DND-41 (cell line): ENCODE results near the gene SEMA4C.

Experiments used
- EZH2 ChIP-seq: IDR thresholded peaks from 3 replicates; pipeline ENCODE4 v1.6.1; 2012; ENCODE audit warnings: borderline replicate concordance, low read depth, mild to moderate bottlenecking, moderate library complexity, low read length, inconsistent platforms; ENCODE audit not compliant: severe bottlenecking
- TF ChIP-seq, protein P1 (sequence below): IDR thresholded peaks from 2 replicates; pipeline ENCODE4 v1.5.1; 2012; ENCODE audit warnings: borderline replicate concordance, low read length, moderate library complexity, mild to moderate bottlenecking; ENCODE audit not compliant: poor library complexity, severe bottlenecking; ENCODE audit errors: extremely low read depth

- TF ChIP-seq, protein P1, sequence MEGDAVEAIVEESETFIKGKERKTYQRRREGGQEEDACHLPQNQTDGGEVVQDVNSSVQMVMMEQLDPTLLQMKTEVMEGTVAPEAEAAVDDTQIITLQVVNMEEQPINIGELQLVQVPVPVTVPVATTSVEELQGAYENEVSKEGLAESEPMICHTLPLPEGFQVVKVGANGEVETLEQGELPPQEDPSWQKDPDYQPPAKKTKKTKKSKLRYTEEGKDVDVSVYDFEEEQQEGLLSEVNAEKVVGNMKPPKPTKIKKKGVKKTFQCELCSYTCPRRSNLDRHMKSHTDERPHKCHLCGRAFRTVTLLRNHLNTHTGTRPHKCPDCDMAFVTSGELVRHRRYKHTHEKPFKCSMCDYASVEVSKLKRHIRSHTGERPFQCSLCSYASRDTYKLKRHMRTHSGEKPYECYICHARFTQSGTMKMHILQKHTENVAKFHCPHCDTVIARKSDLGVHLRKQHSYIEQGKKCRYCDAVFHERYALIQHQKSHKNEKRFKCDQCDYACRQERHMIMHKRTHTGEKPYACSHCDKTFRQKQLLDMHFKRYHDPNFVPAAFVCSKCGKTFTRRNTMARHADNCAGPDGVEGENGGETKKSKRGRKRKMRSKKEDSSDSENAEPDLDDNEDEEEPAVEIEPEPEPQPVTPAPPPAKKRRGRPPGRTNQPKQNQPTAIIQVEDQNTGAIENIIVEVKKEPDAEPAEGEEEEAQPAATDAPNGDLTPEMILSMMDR, result no peak
- no peak for TF ChIP-seq EZH2
Measured at GRCh38 chr2:96832754-96833507, 36.9 kb downstream of the SEMA4C start.
